Stomach (tissue), 9 donors: Measurements from ENCODE around the gene LAMB1. TPM values are rescaled to one million over a fixed set of nuclear protein-coding genes. Genes with fewer than 3 reads are reported as not detected.

Source experiments
- DNase-seq, 2 donors: peaks; one replicate each; pipeline versions ENCODE4 v3.0.0 to v3.0.0-alpha.2; 2013 to 2019
- H3K27ac ChIP-seq, 5 donors: fragments of 200-600 bp in 4 of 5; sonication (generic) in 4 of 5; one replicate each; pipeline ENCODE4 v1.5.1; 2013 to 2019; ENCODE audit warnings: mild to moderate bottlenecking in 1 of 5, moderate library complexity in 1 of 5
- H3K27me3 ChIP-seq, 3 donors: fragments of 200-600 bp; sonication (generic); one replicate each; pipeline ENCODE4 v1.5.1; 2017 to 2019; ENCODE audit warnings: mixed run types in 1 of 3
- H3K36me3 ChIP-seq, 4 donors: fragments of 200-600 bp; sonication (generic); 1 replicate in 3 of 4; 2 replicates in 1 of 4; pipeline ENCODE4 v1.5.1; 2016 to 2019
- H3K4me1 ChIP-seq, 4 donors: fragments of 200-600 bp; sonication (generic); one replicate each; pipeline ENCODE4 v1.5.1; 2016 to 2019
- H3K4me3 ChIP-seq, 4 donors: fragments of 200-600 bp; sonication (generic) in 3 of 4; one replicate each; pipeline ENCODE4 v1.5.1; 2016 to 2019; ENCODE audit warnings: mild to moderate bottlenecking in 1 of 4
- H3K9me3 ChIP-seq, 4 donors: fragments of 200-600 bp; sonication (generic); one replicate each; pipeline ENCODE4 v1.5.1; 2016 to 2019
- EP300 ChIP-seq: sonication (generic); formaldehyde crosslinking; IDR thresholded peaks from one replicate; pipeline ENCODE4 v1.6.1; 2017; ENCODE audit warnings: antibody characterized with exemption
- POLR2A ChIP-seq, 4 donors: fragments of 450-650 bp; IDR thresholded peaks; one replicate each; pipeline ENCODE4 v1.6.1; 2016; ENCODE audit warnings: antibody characterized with exemption in 4 of 4, control low read depth in 2 of 4, mild to moderate bottlenecking in 1 of 4, moderate library complexity in 1 of 4
- POLR2AphosphoS5 ChIP-seq, 3 donors: sonication (generic); formaldehyde crosslinking; IDR thresholded peaks; one replicate each; pipeline ENCODE4 v1.6.1; 2016; ENCODE audit warnings: antibody characterized with exemption in 3 of 3
- WGBS, 5 donors: extraction: QIAGEN DNeasy Blood & Tissue Kit in 3 of 5; methylation state at CpG; one replicate each; pipeline versions ENCODE4 v1.1.5 to v1.1.7; 2013 to 2018; 5-methylcytosine and 5-hydroxymethylcytosine counted together
- intact Hi-C: fragments of 100-400 bp; cut with DNase I; formaldehyde crosslinking; loops from one replicate; pipeline ENCODE4 v1.15.1; 2023; ENCODE audit warnings: low total_unique reads
- polyA plus RNA-seq, 3 donors: library from polyadenylated mRNA; stranded (reverse); fragments of 200-250 nt; gene quantifications; one replicate each; pipeline ENCODE4 v1.2.3, GENCODE V29; 2013
- total RNA-seq, 5 donors: library from RNA; depleted of rRNA; stranded (reverse); fragments of >200 nt; gene quantifications; one replicate each; pipeline versions ENCODE4 v1.1.0 to v1.2.3, GENCODE V29; 2014 to 2016
- TF ChIP-seq, protein P1 (sequence below), 7 experiments: fragments of 450-650 bp in 4 of 7; fragments of 200-600 bp in 3 of 7; sonication (generic) in 3 of 7; IDR thresholded peaks; one replicate each; pipeline ENCODE4 v1.5.1; 2016 to 2019; ENCODE audit warnings: antibody characterized with exemption in 7 of 7, control low read depth in 2 of 7, mild to moderate bottlenecking in 1 of 7
- donor health status: healthy with polysubstance abuse.
- donor health status: Bipolar disorder and iron deficiency.
- donor health status: healthy.

The LAMB1 gene
- total and polyA plus RNA-seq, 8 donors, result 50.0 to 399 (median 111) TPM

GRCh38 chr7:108009873-108010272 is 6.9 kb upstream of the LAMB1 start:
- no peaks in the 10 kb centered on the region for H3K36me3 ChIP-seq
- intact Hi-C loops, result no loop called here
- WGBS, 5 donors, result 78 to 88% (median 82%) methylated on average over 4 of the region's 4 CpGs
- no peaks in the 10 kb centered on the region for H3K27me3 ChIP-seq
- DNase-seq, result no peak
- H3K4me3 ChIP-seq, result no peak overlapping the region
- H3K27ac ChIP-seq, result peak overlapping the region in 1 of 5 donors; percentile 42
- no peak for TF ChIP-seq POLR2A (IDR thresholded peaks at IDR 0.05)
- H3K4me1 ChIP-seq, result peaks cover 11 to 41% (median 22%) of the 10 kb centered on the region in 4 donors
- no peaks in the 10 kb centered on the region for H3K9me3 ChIP-seq

DNA sequence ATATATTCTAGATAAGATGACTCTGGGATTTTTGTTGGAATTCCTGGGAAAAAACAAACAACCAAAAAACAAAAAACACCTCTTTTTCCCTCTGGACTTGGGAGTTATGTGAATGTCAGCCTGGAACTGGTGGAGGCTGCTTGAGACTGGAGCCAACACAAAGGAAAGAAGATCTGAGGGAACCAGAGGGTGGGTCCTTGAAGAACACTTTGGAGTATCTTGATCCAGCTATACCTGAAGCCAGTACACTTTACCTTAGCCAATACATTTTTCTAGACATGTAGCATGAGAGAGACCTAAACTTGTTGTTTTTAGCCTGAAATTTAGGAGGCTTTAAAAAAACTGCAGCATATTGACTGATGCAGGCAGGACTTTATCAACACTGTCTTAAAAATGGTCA is 5.9 kb upstream of the LAMB1 start:
- TF ChIP-seq POLR2AphosphoS5 (IDR thresholded peaks at IDR 0.05), result no peak
- no peak for TF ChIP-seq EP300
- TF ChIP-seq, protein P1, sequence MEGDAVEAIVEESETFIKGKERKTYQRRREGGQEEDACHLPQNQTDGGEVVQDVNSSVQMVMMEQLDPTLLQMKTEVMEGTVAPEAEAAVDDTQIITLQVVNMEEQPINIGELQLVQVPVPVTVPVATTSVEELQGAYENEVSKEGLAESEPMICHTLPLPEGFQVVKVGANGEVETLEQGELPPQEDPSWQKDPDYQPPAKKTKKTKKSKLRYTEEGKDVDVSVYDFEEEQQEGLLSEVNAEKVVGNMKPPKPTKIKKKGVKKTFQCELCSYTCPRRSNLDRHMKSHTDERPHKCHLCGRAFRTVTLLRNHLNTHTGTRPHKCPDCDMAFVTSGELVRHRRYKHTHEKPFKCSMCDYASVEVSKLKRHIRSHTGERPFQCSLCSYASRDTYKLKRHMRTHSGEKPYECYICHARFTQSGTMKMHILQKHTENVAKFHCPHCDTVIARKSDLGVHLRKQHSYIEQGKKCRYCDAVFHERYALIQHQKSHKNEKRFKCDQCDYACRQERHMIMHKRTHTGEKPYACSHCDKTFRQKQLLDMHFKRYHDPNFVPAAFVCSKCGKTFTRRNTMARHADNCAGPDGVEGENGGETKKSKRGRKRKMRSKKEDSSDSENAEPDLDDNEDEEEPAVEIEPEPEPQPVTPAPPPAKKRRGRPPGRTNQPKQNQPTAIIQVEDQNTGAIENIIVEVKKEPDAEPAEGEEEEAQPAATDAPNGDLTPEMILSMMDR (IDR thresholded peaks at IDR 0.05), result no peak
- TF ChIP-seq POLR2A (IDR thresholded peaks at IDR 0.05), result no peak
- Histone ChIP-seq H3K27me3 (peaks cover 0 to 6% (median 0%) of the 10 kb centered on the region in 3 donors), H3K9me3 (no peaks in the 10 kb centered on the region), H3K4me1 (peaks cover 12 to 42% (median 26%) of the 10 kb centered on the region in 4 donors), H3K36me3 (no peaks in the 10 kb centered on the region), H3K4me3 (no peak overlapping the region), H3K27ac (no peak overlapping the region)
- DNase-seq, result no peak
- intact Hi-C loops, result no loop called here

DNA sequence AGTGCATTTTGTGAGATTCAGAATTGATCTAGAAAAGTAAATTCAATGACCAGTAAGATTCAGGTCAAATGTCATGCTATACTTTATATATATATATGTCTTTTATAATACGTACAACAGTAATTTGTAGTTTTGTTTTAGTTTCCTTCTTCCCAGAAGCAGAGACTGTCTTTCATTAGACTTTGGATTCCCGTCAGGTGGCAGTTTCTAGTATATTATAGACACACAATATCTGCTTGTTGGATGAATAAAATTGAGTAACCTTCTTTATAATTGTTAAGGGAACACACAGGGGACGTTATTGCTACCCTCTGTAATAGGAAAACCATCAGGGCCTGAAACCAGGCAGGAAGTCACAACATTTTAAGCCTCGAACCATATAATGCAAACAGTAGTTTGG is 5.3 kb upstream of the LAMB1 start:
- Histone ChIP-seq H3K4me3 (no peak overlapping the region), H3K36me3 (no peaks in the 10 kb centered on the region), H3K27me3 (peaks cover 0 to 12% (median 0%) of the 10 kb centered on the region in 3 donors), H3K4me1 (peaks cover 14 to 44% (median 32%) of the 10 kb centered on the region in 4 donors), H3K9me3 (no peaks in the 10 kb centered on the region), H3K27ac (no peak overlapping the region)
- 87 to 91% (median 90%) methylated on average over 4 of the region's 4 CpGs for WGBS, 5 donors
- intact Hi-C loops, result no loop called here
- TF ChIP-seq POLR2A (IDR thresholded peaks at IDR 0.05), result no peak
- no peak for DNase-seq

GRCh38 chr7:108007762-108008161 is 4.8 kb upstream of the LAMB1 start:
- TF ChIP-seq, protein P1 (IDR thresholded peaks at IDR 0.05), result no peak
- TF ChIP-seq EP300, result no peak
- TF ChIP-seq POLR2A (IDR thresholded peaks at IDR 0.05), result no peak
- no peak for TF ChIP-seq POLR2AphosphoS5 (IDR thresholded peaks at IDR 0.05)
- no peak overlapping the region for H3K27ac ChIP-seq
- no peak overlapping the region for H3K4me3 ChIP-seq
- peaks cover 14 to 43% (median 32%) of the 10 kb centered on the region in 4 donors for H3K4me1 ChIP-seq
- intact Hi-C loops, result no loop called here
- peaks cover 0 to 17% (median 0%) of the 10 kb centered on the region in 3 donors for H3K27me3 ChIP-seq
- no peak for DNase-seq
- WGBS, 5 donors, result 48 to 68% (median 62%) methylated on average over 3 of the region's 3 CpGs
- no peaks in the 10 kb centered on the region for H3K36me3 ChIP-seq
- no peaks in the 10 kb centered on the region for H3K9me3 ChIP-seq

DNA sequence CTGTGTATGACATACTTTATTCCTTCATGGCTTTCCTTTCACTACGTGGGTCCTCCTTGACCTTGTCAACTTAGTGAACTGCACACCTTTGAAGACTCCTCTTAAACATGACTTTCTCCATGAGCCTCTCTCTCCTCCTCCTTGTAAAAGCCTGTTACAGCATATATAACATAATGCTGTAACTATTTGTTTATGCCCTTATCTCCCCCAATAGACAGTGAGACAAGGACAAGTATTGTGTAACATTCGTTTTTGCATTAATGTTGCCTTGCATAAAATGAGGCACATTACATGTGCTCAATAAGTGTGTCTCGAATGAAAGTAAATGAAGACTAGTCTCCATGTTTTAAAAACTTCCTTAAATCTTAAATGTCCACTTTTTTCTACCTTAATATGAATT is 4.3 kb upstream of the LAMB1 start:
- no peaks in the 10 kb centered on the region for H3K9me3 ChIP-seq
- H3K4me1 ChIP-seq, result peaks cover 14 to 43% (median 33%) of the 10 kb centered on the region in 4 donors
- peaks cover 0 to 22% (median 3%) of the 10 kb centered on the region in 3 donors for H3K27me3 ChIP-seq
- 65 to 77% (median 76%) methylated on average over 3 of the region's 3 CpGs for WGBS, 5 donors
- no peak overlapping the region for H3K27ac ChIP-seq
- DNase-seq, result no peak
- intact Hi-C loops, result no loop called here
- no peak overlapping the region for H3K4me3 ChIP-seq
- no peak for TF ChIP-seq POLR2A (IDR thresholded peaks at IDR 0.05)
- TF ChIP-seq POLR2AphosphoS5 (IDR thresholded peaks at IDR 0.05), result no peak
- no peak for TF ChIP-seq EP300
- TF ChIP-seq, protein P1 (IDR thresholded peaks at IDR 0.05), result no peak
- H3K36me3 ChIP-seq, result no peaks in the 10 kb centered on the region
